PC-3 (cell line): ENCODE measurements around the gene MEI4. TPM values are rescaled to one million over a fixed set of nuclear protein-coding genes. Genes with fewer than 3 reads are reported as not detected.

Source experiments
- ATAC-seq: fragments of 200-7000 bp; cut with Tn5 transposase; 2 replicates; pipeline ENCODE4 v1.9.1; 2020; ENCODE audit warnings: mild to moderate bottlenecking, moderate library complexity
- BruUV-seq: library from RNA; stranded (reverse); fragments of 400-500 nt; replicated peaks from 2 replicates; lab custom pipeline; 2021; lab: Mats Ljungman, UMichigan
- CTCF ChIA-PET: fragments of 300-600 bp; sonication (Branson Sonifier 250); formaldehyde crosslinking; loops from one replicate; lab custom pipeline; 2022; ENCODE audit warnings: antibody characterized with exemption; lab: Charles Lee
- POLR2A ChIA-PET: fragments of 300-600 bp; sonication (Branson Sonifier 250); formaldehyde crosslinking; loops from one replicate; lab custom pipeline; 2022; ENCODE audit warnings: antibody characterized with exemption; ENCODE audit not compliant: unreplicated experiment; lab: Charles Lee
- DNase-seq: peaks from one replicate; pipeline ENCODE4 v3.0.0-alpha.2; 2015
- H2AFZ ChIP-seq: fragments of 300-600 bp; sonication (generic); 2 replicates; pipeline ENCODE4 v1.6.0; 2016; ENCODE audit warnings: antibody characterized with exemption, low read length
- H3F3A ChIP-seq: fragments of 300-600 bp; sonication (generic); one replicate; pipeline ENCODE4 v1.6.0; 2017; ENCODE audit warnings: antibody characterized with exemption, low read length, control low read depth, mild to moderate bottlenecking; ENCODE audit not compliant: unreplicated experiment
- H3K27ac ChIP-seq: fragments of 300-600 bp; sonication (generic); 2 replicates; pipeline ENCODE4 v1.5.1; 2016; ENCODE audit warnings: mild to moderate bottlenecking, low read length
- H3K27me3 ChIP-seq: fragments of 300-600 bp; sonication (generic); 2 replicates; pipeline ENCODE4 v1.6.1; 2016; ENCODE audit warnings: low read length, mixed read lengths
- H3K36me3 ChIP-seq: fragments of 300-600 bp; sonication (generic); 2 replicates; pipeline ENCODE4 v1.6.1; 2016; ENCODE audit warnings: low read depth, mixed run types, low read length, mixed read lengths
- H3K4me1 ChIP-seq: fragments of 300-600 bp; sonication (generic); 2 replicates; pipeline ENCODE4 v1.5.1; 2016; ENCODE audit warnings: low read length; ENCODE audit not compliant: insufficient read depth
- H3K4me2 ChIP-seq: fragments of 300-600 bp; sonication (generic); 2 replicates; pipeline ENCODE4 v1.6.0; 2016; ENCODE audit warnings: low read length
- H3K4me3 ChIP-seq: fragments of 300-600 bp; sonication (generic); 2 replicates; pipeline ENCODE4 v1.5.1; 2016; ENCODE audit warnings: mild to moderate bottlenecking, low read length, mixed read lengths
- H3K79me2 ChIP-seq: fragments of 300-600 bp; sonication (generic); 2 replicates; pipeline ENCODE4 v1.6.1; 2017; ENCODE audit warnings: low read length, mixed read lengths
- H3K9ac ChIP-seq: fragments of 300-600 bp; sonication (generic); 2 replicates; pipeline ENCODE4 v1.6.0; 2016; ENCODE audit warnings: mild to moderate bottlenecking, low read length
- H3K9me2 ChIP-seq: fragments of 300-600 bp; sonication (generic); replicated peaks from 2 replicates; pipeline ENCODE4 v1.6.1; 2016; ENCODE audit warnings: mixed run types, low read length, mixed read lengths
- H3K9me3 ChIP-seq: fragments of 300-600 bp; sonication (generic); 2 replicates; pipeline ENCODE4 v1.6.1; 2016; ENCODE audit warnings: low read length, mixed read lengths
- H4K20me1 ChIP-seq: fragments of 300-600 bp; sonication (generic); 2 replicates; pipeline ENCODE4 v1.6.1; 2016; ENCODE audit warnings: low read length, mixed read lengths
- CTCF ChIP-seq: fragments of 300-600 bp; sonication (generic); conservative IDR thresholded peaks from 2 replicates; pipeline ENCODE4 v1.5.1; 2017; ENCODE audit warnings: antibody characterized with exemption, low read depth, mild to moderate bottlenecking, low read length
- EZH2 ChIP-seq: fragments of 300-600 bp; sonication (generic); IDR thresholded peaks from one replicate; pipeline ENCODE4 v1.6.1; 2017; ENCODE audit warnings: antibody characterized with exemption, mild to moderate bottlenecking, low read length; ENCODE audit not compliant: unreplicated experiment
- EZH2phosphoT487 ChIP-seq: fragments of 300-600 bp; sonication (generic); IDR thresholded peaks from 2 replicates; pipeline ENCODE4 v1.6.1; 2018; ENCODE audit warnings: mild to moderate bottlenecking, antibody characterized with exemption, low read length, borderline replicate concordance
- intact Hi-C: fragments of 100-400 bp; cut with micrococcal nuclease; formaldehyde crosslinking; loops from 2 replicates; pipeline ENCODE4 v1.9.0; 2023
- total RNA-seq: library from RNA; depleted of rRNA; stranded (reverse); fragments of >200 nt; gene quantifications from 2 replicates; pipeline ENCODE4 v1.2.3, GENCODE V29; 2014

The MEI4 gene
- total RNA-seq, 1 experiment from 2014 or later: not detected

- no peak overlapping the region for H3K4me2 ChIP-seq
- no peaks in the 10 kb centered on the region for H3F3A ChIP-seq
- H3K9me2 ChIP-seq: no peaks in the 10 kb centered on the region
- H3K79me2 ChIP-seq: no peaks in the 10 kb centered on the region
- intact Hi-C loops: no loop called here
- H3K36me3 ChIP-seq: no peaks in the 10 kb centered on the region
- H3K27ac ChIP-seq: no peak overlapping the region
- no peaks in the 10 kb centered on the region for H4K20me1 ChIP-seq
- TF ChIP-seq EZH2phosphoT487 (no peak), EZH2 (no peak), CTCF (no peak)
- no peaks in the 10 kb centered on the region for H3K27me3 ChIP-seq
- no peak for DNase-seq
- H3K9me3 ChIP-seq: no peaks in the 10 kb centered on the region
- no peak for ATAC-seq
- BruUV-seq: no TSS peak
- no peak overlapping the region for H3K4me3 ChIP-seq
- CTCF ChIA-PET: no interaction called here
- POLR2A ChIA-PET: no interaction called here
- H3K9ac ChIP-seq: no peak overlapping the region
- no peak overlapping the region for H2AFZ ChIP-seq
- no peaks in the 10 kb centered on the region for H3K4me1 ChIP-seq
Observed at GRCh38 chr6:77624515-77624914, 28.3 kb upstream of the MEI4 start.

GRCh38 chr6:77626426-77626825 is 26.4 kb upstream of the MEI4 start:
- ChIA-PET POLR2A (no interaction called here), CTCF (no interaction called here)
- Histone ChIP-seq H3F3A (no peaks in the 10 kb centered on the region), H3K79me2 (no peaks in the 10 kb centered on the region), H4K20me1 (no peaks in the 10 kb centered on the region), H3K9me3 (no peaks in the 10 kb centered on the region), H3K9ac (no peak overlapping the region), H3K4me1 (no peaks in the 10 kb centered on the region), H3K4me2 (no peak overlapping the region), H3K9me2 (no peaks in the 10 kb centered on the region), H2AFZ (no peak overlapping the region), H3K27ac (no peak overlapping the region), H3K4me3 (no peak overlapping the region), H3K36me3 (no peaks in the 10 kb centered on the region), H3K27me3 (no peaks in the 10 kb centered on the region)
- ATAC-seq (no peak), DNase-seq (no peak)
- TF ChIP-seq CTCF (no peak), EZH2phosphoT487 (no peak), EZH2 (no peak)
- BruUV-seq: no TSS peak
- intact Hi-C loops: no loop called here

GRCh38 chr6:77630014-77630413 is 22.8 kb upstream of the MEI4 start:
- TF ChIP-seq EZH2phosphoT487: no peak
- TF ChIP-seq EZH2: no peak
- no peak for TF ChIP-seq CTCF
- Histone ChIP-seq H3K9me3 (no peaks in the 10 kb centered on the region), H3K4me3 (no peak overlapping the region), H3K27ac (no peak overlapping the region), H3K4me1 (no peaks in the 10 kb centered on the region), H3K9ac (no peak overlapping the region), H2AFZ (no peak overlapping the region), H4K20me1 (no peaks in the 10 kb centered on the region), H3F3A (no peaks in the 10 kb centered on the region), H3K27me3 (no peaks in the 10 kb centered on the region), H3K36me3 (no peaks in the 10 kb centered on the region), H3K79me2 (no peaks in the 10 kb centered on the region), H3K9me2 (no peaks in the 10 kb centered on the region), H3K4me2 (no peak overlapping the region)
- ChIA-PET CTCF (no interaction called here), POLR2A (no interaction called here)
- no peak for ATAC-seq
- intact Hi-C loops: no loop called here
- BruUV-seq: no TSS peak
- DNase-seq: no peak
